ENCODE data around the gene DNASE1L1.

The DNASE1L1 gene

DNA sequence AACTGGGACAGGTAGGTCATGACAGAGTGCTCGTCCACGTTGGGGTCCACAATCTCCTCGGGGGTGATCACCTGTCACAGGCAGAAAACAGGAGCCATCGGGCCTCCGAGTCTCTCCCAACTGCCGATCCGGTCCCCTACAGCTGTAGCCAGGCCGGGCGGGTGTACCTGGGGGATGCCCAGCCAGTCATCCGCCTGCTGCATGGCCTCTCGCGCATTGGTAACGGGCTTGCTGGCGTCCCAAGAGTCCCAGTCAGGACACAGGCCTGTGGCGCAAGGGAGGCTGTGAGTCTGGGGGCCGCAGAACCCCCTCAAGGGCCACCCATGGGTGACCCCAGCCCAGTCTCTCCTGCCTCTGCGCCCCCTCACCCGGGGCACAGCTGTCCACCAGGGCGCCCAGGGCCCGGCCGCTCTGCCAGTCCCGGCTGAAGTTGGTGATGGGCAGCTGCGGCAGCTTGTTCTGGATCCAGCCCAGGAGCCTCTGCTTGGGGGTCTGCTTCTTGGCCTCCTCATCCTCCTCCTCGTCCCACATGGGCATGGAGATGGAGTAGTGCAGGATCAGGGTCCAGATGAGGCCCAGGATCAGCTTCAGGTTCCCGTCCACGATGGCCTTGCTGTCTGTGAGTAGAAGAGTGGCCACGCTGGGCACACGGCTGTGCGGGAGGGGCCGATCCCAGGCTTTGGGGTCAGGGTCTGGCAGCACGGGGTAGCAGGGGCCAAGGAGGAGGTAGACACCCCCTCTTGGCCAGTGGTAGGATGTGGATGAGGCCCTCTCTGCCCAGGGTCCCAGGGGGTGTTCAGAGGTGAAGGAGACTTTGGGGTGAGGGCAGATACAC lies 41.4 kb downstream of the DNASE1L1 start:
- DNase-seq (ENCODE audit: low spot score), result no peak

- DNase-seq (ENCODE audit: low spot score), result no peak
Observed at GRCh38 chrX:154366666-154367055, 42.4 kb downstream of the DNASE1L1 start.

GRCh38 chrX:154365997-154366665 lies 42.9 kb downstream of the DNASE1L1 start:
- no peak for DNase-seq (ENCODE audit: low spot score)

GRCh38 chrX:154365052-154365600 lies 43.9 kb downstream of the DNASE1L1 start:
- DNase-seq (ENCODE audit: low spot score), result no peak

DNA sequence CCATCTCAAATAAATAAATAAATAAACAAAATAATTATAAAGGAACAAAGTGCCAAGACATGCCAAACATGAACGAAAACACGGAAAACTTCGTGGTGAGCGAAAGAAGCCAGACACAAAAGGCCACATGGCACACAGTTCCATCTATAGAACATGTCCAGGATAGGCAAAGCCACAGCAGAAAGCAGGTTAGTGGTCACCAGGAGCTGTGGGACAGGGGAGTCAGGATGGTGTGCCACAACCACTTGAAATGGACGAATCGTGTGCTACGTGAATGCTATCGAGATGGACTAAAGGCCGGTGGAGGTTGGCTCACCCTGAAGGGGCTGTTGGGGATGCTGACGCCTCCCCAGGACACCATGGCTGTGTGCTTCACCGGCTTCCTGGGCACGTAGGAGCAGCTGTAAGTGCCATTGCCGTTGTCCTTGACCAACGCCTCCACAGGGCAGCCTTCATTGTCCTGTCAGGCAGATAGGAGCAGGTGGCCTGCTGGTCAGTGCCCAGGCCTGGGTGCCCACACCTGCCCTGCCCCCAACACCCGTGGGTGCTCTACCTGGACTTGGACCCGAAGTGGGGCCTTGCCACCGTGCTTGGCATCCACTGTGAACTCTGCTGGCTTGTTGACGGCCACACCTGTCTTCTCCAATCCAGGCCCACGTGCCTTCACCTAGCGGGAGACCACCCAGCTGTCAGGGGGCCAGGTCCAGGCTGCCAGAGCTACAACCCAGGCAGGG lies 45.2 kb downstream of the DNASE1L1 start:
- DNase-seq (ENCODE audit: low spot score), result no peak

DNA sequence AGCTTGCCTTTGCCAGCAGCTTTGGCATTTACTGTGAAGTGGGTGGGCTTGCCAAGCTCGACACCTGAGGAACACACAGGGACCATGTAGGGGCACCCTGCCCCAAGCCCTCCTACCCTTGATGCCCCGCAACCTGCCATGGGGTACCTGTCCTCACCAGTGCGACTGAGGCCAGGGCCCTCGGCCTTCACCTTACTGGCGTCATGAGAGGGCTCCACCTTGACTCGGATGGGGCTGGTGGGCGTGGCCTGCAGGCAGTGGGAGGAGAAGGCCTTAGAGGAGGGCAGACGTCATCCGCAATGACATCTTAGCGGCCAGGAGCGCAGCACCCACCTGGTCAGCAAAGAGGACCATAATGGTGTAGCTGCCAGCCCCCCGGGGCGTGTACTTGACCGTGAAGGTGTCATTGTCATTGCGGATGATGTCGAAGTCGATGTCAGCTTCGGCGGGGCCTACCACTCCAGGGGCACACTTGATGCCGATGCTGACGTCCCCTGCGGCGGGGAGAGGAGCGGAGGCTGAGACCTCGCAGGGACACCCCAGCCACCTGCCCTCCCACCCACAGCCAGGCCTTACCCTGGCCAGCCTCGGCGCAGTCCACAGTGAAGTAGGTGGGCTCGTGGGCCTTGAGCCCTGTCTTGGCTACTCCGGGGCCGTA lies 46.8 kb downstream of the DNASE1L1 start:
- no peak for DNase-seq (ENCODE audit: low spot score)

- no peak for DNase-seq (ENCODE audit: low spot score)
Observed at GRCh38 chrX:154360155-154360713, 48.8 kb downstream of the DNASE1L1 start.

DNA sequence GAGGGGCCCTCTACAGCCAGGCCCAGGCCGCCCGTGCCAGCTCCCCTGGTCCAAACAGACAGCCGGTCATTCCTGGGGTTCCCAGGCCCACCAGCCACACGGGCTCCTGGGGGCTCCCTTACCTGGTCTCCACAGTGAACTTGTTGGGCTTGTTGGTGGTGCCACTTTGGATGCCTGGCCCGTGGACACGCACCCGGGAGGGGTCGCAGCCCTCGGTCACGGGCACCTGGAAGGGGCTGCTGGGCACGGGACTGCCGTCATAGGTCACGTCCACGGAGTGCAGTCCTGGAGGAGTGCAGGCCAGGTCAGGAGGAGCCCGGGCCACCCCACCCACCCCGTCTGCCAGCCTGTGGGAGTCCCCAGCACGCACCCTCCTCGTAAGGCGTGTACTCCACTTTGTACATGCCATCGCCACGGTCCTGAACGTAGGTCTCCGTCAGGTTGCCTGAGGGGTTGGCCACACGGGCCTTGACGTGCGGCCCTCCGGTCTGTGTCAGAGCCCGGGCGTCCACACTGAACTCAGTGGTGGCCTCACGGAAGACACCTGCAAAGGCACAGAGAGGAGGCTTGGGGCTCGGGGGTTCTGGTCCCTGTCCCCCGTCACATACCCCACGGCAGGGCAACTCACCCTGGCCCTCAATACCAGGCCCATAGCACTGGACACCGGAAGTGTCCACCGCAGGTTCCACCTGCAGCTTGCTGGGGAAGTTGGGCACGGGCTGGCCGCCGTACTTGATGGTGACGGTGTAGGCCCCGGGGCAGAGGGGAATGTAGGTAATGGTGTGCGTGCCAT lies 49.5 kb downstream of the DNASE1L1 start:
- DNase-seq (ENCODE audit: low spot score), result no peak

DNA sequence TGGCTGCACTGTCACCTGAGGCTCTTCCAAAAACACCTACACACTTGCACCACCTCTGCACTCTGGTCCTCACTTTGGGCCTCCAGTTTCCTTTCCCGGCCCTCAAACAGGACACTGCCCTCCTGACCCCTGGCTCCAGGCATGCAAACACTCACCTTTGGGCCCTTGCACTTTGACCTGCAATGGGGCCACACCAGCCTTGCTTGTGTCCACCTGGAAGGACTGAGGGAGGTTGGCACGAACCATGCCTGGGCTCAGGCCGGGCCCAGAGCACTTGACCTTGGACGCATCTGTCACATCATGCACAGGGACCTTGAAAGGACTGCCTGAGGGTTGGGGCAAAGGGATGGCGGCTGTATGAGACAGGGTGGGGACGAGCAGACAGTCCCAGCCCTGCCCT lies 50.2 kb downstream of the DNASE1L1 start:
- DNase-seq (ENCODE audit: low spot score), result no peak

DNA sequence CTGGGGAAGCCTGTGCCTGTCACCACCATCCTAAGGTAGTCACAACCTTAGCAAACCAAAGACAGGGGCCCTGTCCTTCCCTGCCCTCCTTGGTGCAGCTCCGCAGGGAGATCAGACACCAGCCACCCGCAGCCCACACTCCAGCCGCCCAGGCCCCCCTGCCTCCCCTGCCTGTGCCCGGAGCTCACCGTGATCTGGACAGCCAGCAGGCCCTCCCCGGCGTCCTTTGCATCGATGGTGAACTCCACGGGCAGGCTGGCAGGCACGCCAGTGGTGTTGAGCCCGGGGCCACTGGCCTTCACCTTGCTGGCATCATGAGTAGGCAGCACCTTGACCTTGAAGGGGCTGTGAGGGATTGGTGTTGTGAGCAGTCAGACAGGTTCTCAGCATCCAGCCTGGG lies 51.0 kb downstream of the DNASE1L1 start:
- DNase-seq (ENCODE audit: low spot score), result no peak

DNA sequence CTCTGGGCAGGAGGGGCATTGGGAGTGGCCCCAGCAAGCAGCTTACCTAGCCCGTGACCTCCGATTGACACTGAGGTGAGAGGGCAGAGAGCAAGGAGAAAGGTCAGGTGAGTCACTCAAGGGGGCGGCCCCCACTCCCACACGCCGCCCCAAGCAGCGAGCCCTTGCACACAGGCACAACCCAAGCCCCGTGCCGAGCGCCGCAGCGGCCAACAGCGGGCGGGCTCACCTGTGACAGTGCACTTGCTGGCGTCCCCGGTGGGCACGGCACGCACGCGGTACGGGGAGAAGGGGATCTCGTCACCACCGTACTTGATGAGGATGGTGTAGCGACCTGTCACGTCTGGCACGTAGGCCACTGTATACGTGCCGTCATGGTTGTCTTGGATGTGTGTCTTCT lies 51.8 kb downstream of the DNASE1L1 start:
- no peak for DNase-seq (ENCODE audit: low spot score)

- DNase-seq (ENCODE audit: low spot score), result no peak
Observed at GRCh38 chrX:154356596-154356995, 52.5 kb downstream of the DNASE1L1 start.

DNA sequence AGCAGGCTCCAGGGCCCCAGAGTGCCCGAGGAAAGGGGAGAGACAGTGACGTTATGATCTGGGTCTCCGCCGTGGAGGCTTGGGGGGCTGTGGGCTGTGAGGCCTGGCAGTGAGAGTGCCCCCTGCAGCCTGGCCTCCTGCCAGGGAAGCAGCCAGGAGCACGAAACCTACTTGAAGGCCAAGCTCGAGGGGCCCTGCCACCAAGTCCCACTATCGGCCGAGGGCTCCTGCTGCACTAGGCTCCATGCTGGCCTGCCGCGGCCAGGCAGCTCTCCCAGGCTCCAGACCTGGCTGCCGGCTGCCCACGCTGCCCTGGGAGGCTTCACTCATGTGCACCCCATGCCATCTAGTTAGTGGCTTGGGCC lies 53.3 kb downstream of the DNASE1L1 start:
- DNase-seq (ENCODE audit: low spot score), result no peak

DNA sequence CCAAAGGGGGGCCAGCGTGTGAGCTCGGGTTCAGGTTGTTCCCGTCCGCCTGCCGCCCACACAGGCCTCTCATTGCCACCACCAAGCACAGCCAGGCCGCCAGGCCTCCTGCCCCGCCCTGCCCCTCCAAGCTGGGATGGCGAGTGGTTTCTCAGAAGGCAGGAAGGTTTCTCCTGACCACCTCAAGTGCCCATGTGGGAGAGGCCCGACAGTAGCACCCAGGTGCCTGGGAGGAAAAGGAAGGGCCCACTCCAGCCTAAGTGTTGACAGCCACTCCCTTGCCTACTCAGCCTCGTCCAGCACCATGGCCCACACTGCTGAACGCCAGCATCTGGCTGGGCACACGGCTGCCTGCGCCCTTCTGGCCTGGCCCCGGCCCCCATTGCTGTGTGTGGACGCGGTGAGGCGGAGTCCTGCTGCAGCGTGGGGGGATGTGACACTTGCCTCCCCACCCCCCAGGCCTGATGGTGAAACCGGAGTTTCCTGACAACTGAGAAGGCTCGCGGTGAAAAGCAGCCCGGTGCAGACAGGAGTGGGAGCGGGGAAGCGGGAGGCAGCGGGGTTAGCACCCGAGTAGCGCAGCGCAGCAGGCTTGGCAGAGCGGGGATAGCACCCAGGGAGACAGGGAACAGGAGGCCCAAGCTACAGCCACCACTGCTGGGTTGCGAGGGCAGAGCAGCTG lies 53.8 kb downstream of the DNASE1L1 start:
- DNase-seq (ENCODE audit: low spot score), result no peak

GRCh38 chrX:154354516-154354915 lies 54.5 kb downstream of the DNASE1L1 start:
- no peak for DNase-seq (ENCODE audit: low spot score)

GRCh38 chrX:154354013-154354412 lies 55.0 kb downstream of the DNASE1L1 start:
- DNase-seq (ENCODE audit: low spot score), result no peak

DNA sequence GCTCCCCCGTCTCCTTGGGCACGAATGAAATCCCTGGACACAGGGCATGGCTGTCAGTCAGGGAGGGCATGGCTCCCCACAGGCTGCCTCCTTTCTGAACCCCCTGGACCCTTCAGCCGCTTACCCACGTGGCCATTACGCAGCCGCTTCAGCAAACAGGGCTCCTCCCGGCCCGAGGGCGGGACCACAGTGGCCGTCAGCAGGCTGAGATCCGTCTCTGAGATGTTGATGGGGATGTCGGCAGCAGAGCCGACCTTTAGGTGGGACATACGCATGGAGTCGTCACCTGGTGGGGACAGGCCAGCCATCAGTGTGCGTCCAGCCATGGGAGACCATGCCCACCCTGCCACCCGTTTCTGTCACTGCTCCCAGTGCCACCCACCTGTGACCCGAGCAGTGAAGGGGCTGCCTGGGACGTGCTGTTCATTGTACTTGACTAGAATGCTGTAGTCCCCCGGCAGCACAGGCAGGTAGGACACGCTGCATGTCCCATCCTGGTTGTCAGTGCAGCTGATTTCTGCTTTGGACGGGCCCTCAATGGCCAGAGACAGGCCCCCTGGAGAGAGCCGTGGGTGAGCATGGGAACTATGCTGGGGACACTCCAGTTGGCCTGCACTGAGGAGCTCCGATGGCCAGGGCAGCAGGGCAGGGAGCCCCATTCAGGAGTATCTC lies 55.7 kb downstream of the DNASE1L1 start:
- no peak for DNase-seq (ENCODE audit: low spot score)

DNA sequence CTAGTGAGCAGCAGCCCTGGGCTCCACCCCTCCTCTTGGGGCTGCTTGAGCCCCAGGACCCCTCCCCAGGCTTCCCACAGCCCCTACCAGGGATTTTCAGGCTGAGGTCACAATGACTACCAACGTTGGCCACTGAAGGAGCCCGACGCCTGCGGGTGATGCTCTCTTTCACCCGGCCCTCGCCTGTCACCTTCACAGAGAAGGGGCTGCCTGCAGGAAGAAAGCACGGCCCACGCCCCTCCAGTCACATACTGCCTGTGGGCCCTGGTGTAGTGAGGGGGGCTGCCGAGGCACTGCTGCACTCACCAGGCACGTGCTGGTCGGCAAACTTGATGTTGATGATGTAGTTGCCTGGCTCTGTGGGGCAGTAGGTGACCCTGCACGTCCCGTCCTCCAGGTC lies 56.6 kb downstream of the DNASE1L1 start:
- DNase-seq (ENCODE audit: low spot score), result no peak

GRCh38 chrX:154352012-154352401 lies 57.0 kb downstream of the DNASE1L1 start:
- DNase-seq (ENCODE audit: low spot score), result no peak
